ENCODE results near the gene TTC21A.

TTC21A gene

GRCh38 chr3:39097716-39098472 is 9.6 kb upstream of the TTC21A start:
- no peak for DNase-seq (ENCODE audit: low read depth, low spot score)

GRCh38 chr3:39098473-39099000 is 8.9 kb upstream of the TTC21A start:
- DNase-seq (ENCODE audit: low read depth, low spot score), result no peak

GRCh38 chr3:39099242-39099641 is 8.2 kb upstream of the TTC21A start:
- no peak for DNase-seq (ENCODE audit: low read depth, low spot score)

- DNase-seq (ENCODE audit: low read depth, low spot score), result no peak
Measured at GRCh38 chr3:39099738-39100499, 7.6 kb upstream of the TTC21A start.

GRCh38 chr3:39100500-39100886 is 7.0 kb upstream of the TTC21A start:
- DNase-seq (ENCODE audit: low read depth, low spot score), result no peak

- DNase-seq (ENCODE audit: low read depth, low spot score), result no peak
Measured at GRCh38 chr3:39101022-39101689, 6.3 kb upstream of the TTC21A start.

- no peak for DNase-seq (ENCODE audit: low read depth, low spot score)
Measured at GRCh38 chr3:39102504-39103323, 4.8 kb upstream of the TTC21A start.

- no peak for DNase-seq (ENCODE audit: low read depth, low spot score)
Measured at GRCh38 chr3:39103324-39103693, 4.2 kb upstream of the TTC21A start.

- DNase-seq (ENCODE audit: low read depth, low spot score), result no peak
Measured at GRCh38 chr3:39103791-39104552, 3.5 kb upstream of the TTC21A start.

GRCh38 chr3:39104961-39105686 is 2.4 kb upstream of the TTC21A start:
- no peak for DNase-seq (ENCODE audit: low read depth, low spot score)

GRCh38 chr3:39105687-39106063 is 1.8 kb upstream of the TTC21A start:
- DNase-seq (ENCODE audit: low read depth, low spot score), result no peak

- DNase-seq (ENCODE audit: low read depth, low spot score), result no peak
Measured at GRCh38 chr3:39106281-39106811, 1.1 kb upstream of the TTC21A start.

GRCh38 chr3:39106851-39107387 is 561 bp upstream of the TTC21A start:
- DNase-seq (ENCODE audit: low read depth, low spot score), result no peak

- DNase-seq (ENCODE audit: low read depth, low spot score), result no peak
Measured at GRCh38 chr3:39108200-39108710, 775 bp downstream of the TTC21A start.

GRCh38 chr3:39109086-39109485 is 1.6 kb downstream of the TTC21A start:
- no peak for DNase-seq (ENCODE audit: low read depth, low spot score)

- no peak for DNase-seq (ENCODE audit: low read depth, low spot score)
Measured at GRCh38 chr3:39110041-39110639, 2.7 kb downstream of the TTC21A start.

- no peak for DNase-seq (ENCODE audit: low read depth, low spot score)
Measured at GRCh38 chr3:39112113-39112512, 4.6 kb downstream of the TTC21A start.

GRCh38 chr3:39112535-39112934 is 5.1 kb downstream of the TTC21A start:
- no peak for DNase-seq (ENCODE audit: low read depth, low spot score)

GRCh38 chr3:39113291-39113690 is 5.8 kb downstream of the TTC21A start:
- DNase-seq (ENCODE audit: low read depth, low spot score), result no peak

Measured in iPS DF 19.7 (cell line).